Kidney (tissue), 22 donors: ENCODE data around the gene KLC1. TPM values are rescaled to one million over a fixed set of nuclear protein-coding genes. Genes with fewer than 3 reads are reported as not detected.

Experiments
- DNase-seq, 5 donors: peaks; one replicate each; pipeline ENCODE4 v3.0.0-alpha.2; 2013 to 2020
- FAIRE-seq: peaks from 2 replicates; lab custom pipeline; 2012; peaks lifted over from hg19 to GRCh38; lab: Jason Lieb, UNC
- H3K27ac ChIP-seq, 2 donors: one replicate each; pipeline ENCODE4 v1.7.0; 2013; ENCODE audit warnings: low read depth in 2 of 2, low read length in 2 of 2, inconsistent platforms in 1 of 2
- H3K27me3 ChIP-seq: one replicate; pipeline ENCODE4 v1.7.1; 2013; ENCODE audit warnings: low read length, inconsistent platforms; ENCODE audit not compliant: control insufficient read depth, insufficient read depth
- H3K36me3 ChIP-seq, 3 donors: one replicate each; pipeline versions ENCODE4 v1.7.0 to v1.7.1; 2013; ENCODE audit warnings: low read length in 3 of 3, control low read depth in 1 of 3, inconsistent platforms in 1 of 3; ENCODE audit not compliant: insufficient read depth in 3 of 3, control insufficient read depth in 2 of 3
- H3K4me1 ChIP-seq, 3 donors: one replicate each; pipeline versions ENCODE4 v1.7.0 to v1.7.1; 2013; ENCODE audit warnings: low read length in 3 of 3, inconsistent platforms in 1 of 3, low read depth in 1 of 3; ENCODE audit not compliant: control insufficient read depth in 2 of 3, insufficient read depth in 2 of 3
- H3K4me3 ChIP-seq, 3 donors: one replicate each; pipeline versions ENCODE4 v1.7.0 to v1.8.1; 2013; ENCODE audit warnings: low read length in 3 of 3, control low read depth in 1 of 3, inconsistent platforms in 1 of 3
- H3K9ac ChIP-seq, 3 donors: one replicate each; pipeline versions ENCODE4 v1.7.0 to v1.7.1; 2013; ENCODE audit warnings: low read length in 3 of 3, control low read depth in 1 of 3, inconsistent platforms in 1 of 3
- H3K9me3 ChIP-seq, 3 donors: one replicate each; pipeline versions ENCODE4 v1.7.0 to v1.7.1; 2013; ENCODE audit warnings: low read length in 3 of 3, control low read depth in 1 of 3, inconsistent platforms in 1 of 3; ENCODE audit not compliant: control insufficient read depth in 2 of 3, insufficient read depth in 1 of 3
- CTCF ChIP-seq: IDR thresholded peaks from 3 replicates; pipeline ENCODE4 v1.5.1; 2012; ENCODE audit warnings: mild to moderate bottlenecking, moderate library complexity, borderline replicate concordance; ENCODE audit not compliant: insufficient read depth; ENCODE audit errors: extremely low read depth
- intact Hi-C: fragments of 100-400 bp; cut with DNase I; formaldehyde crosslinking; loops from one replicate; pipeline ENCODE4 v1.11.1; 2022
- long read RNA-seq, 10 donors: library from polyadenylated mRNA in 1 of 10; unstranded in 1 of 10; transcript quantifications; one replicate each; pipeline ENCODE4 v2.0.0 and lab custom pipeline, GENCODE V29; 2021 to 2026
- polyA plus RNA-seq: library from polyadenylated mRNA; stranded (reverse); fragments of 350-450 nt; fragmentation: Illumina TruSeq; extraction: RNeasy Lipid Tissue Mini Kit (QIAGEN cat#74804); gene quantifications from one replicate; pipeline ENCODE4 v1.2.3, GENCODE V29; 2014; ENCODE audit warnings: low read depth, low replicate concordance; ENCODE audit not compliant: insufficient read depth
- total RNA-seq: library from RNA; stranded (reverse); fragmentation: NEBNext Ultra II Directional; extraction: Animal tissue kit (Norgen Biotek cat#: 25700); gene quantifications from one replicate; pipeline ENCODE4 v1.2.1, GENCODE V29; 2021
- donor health status: control.
- donor health status: control.
- donor health status: control.
- donor health status: control.
- donor health status: control.
- donor health status: DM: yes; HTN: yes; CAD: no.
- donor health status: Normal renal cell carcinoma (clear cell type).

Gene KLC1
- 152 TPM for total RNA-seq
- polyA plus RNA-seq, result 49.8 TPM
- long read RNA-seq, donor 1, partial matches to known transcripts, result 0 of 15 reads
- long read RNA-seq, donor 1, other reads (novel, unspliced or antisense), result 0 of 15 reads
- long read RNA-seq, donor 2, full-length matches to known transcripts, result 14 of 25 reads
- long read RNA-seq, donor 2, partial matches to known transcripts, result 11 of 25 reads
- long read RNA-seq, donor 2, other reads (novel, unspliced or antisense), result 0 of 25 reads
- long read RNA-seq, donor 3, transcript KLC1-221 (2 exons, 1,150 nt), result major isoform, 5 of 18 reads
- long read RNA-seq, donor 3, partial matches to known transcripts, result 6 of 18 reads
- long read RNA-seq, donor 3, other reads (novel, unspliced or antisense), result 0 of 18 reads
- long read RNA-seq, donor 4, full-length matches to known transcripts, result 7 of 7 reads
- long read RNA-seq, donor 4, partial matches to known transcripts, result 0 of 7 reads
- long read RNA-seq, donor 4, other reads (novel, unspliced or antisense), result 0 of 7 reads
- long read RNA-seq, donor 5, partial matches to known transcripts, result 0 of 1 reads
- long read RNA-seq, donor 5, other reads (novel, unspliced or antisense), result 0 of 1 reads
- long read RNA-seq, donor 6, partial matches to known transcripts, result 11 of 14 reads
- long read RNA-seq, donor 6, other reads (novel, unspliced or antisense), result 0 of 14 reads
- long read RNA-seq, donor 7, full-length matches to known transcripts, result 26 of 47 reads
- long read RNA-seq, donor 7, partial matches to known transcripts, result 7 of 47 reads
- long read RNA-seq, donor 7, other reads (novel, unspliced or antisense), result 14 of 47 reads
- long read RNA-seq, donor 8, full-length matches to known transcripts, result 13 of 13 reads
- long read RNA-seq, donor 8, partial matches to known transcripts, result 0 of 13 reads
- long read RNA-seq, donor 8, other reads (novel, unspliced or antisense), result 0 of 13 reads
- long read RNA-seq, donor 9, partial matches to known transcripts, result 9 of 17 reads
- long read RNA-seq, donor 9, other reads (novel, unspliced or antisense), result 0 of 17 reads
- long read RNA-seq, donor 10, partial matches to known transcripts, result 0 of 9 reads
- long read RNA-seq, donor 10, other reads (novel, unspliced or antisense), result 0 of 9 reads

- FAIRE-seq, result no peak
- H3K4me3 ChIP-seq, result peak within 1 kb of the TSS; percentile 62 to 82 (median 80)
- intact Hi-C loops, result no loop called here
These were observed at the start of gene KLC1 for GRCh38 chr14:103628684-103629502. TSS of gene KLC1 (plus strand) at chr14:103629211. CDS start at chr14:103654565, 25,354 bp downstream.

GRCh38 chr14:103581206-103581605 is 47.8 kb upstream of the KLC1 start:
- DNase-seq (no peak), FAIRE-seq (no peak)
- Histone ChIP-seq H3K27ac (no peak overlapping the region), H3K36me3 (peaks cover 2 to 10% (median 3%) of the 10 kb centered on the region in 3 donors), H3K4me1 (peaks cover 3 to 9% (median 8%) of the 10 kb centered on the region in 3 donors), H3K9ac (no peak overlapping the region), H3K27me3 (no peaks in the 10 kb centered on the region), H3K9me3 (no peaks in the 10 kb centered on the region), H3K4me3 (no peak overlapping the region)
- intact Hi-C loops, result no loop called here
- TF ChIP-seq CTCF, result no peak

More at GRCh38 chr14:103628684-103629502, at the start of gene KLC1:
- Histone ChIP-seq H3K27me3 (no peaks in the 10 kb centered on the region), H3K36me3 (no peaks in the 10 kb centered on the region), H3K4me1 (peaks cover 0 to 22% (median 7%) of the 10 kb centered on the region in 3 donors), H3K9me3 (no peaks in the 10 kb centered on the region), H3K27ac (peak within 1 kb of the TSS; percentile 99), H3K9ac (peak within 1 kb of the TSS; percentile 42 to 94 (median 86))
- peak; percentile 5 for TF ChIP-seq CTCF
- peak; percentile 84 to 95 (median 91) for DNase-seq
